HUES64 (cell line): ENCODE measurements around the gene KDM4B.

Source experiments
- H3K27ac ChIP-seq: 2 replicates; pipeline ENCODE4 v1.7.0; 2013; ENCODE audit warnings: low read depth, low read length, inconsistent platforms
- H3K27me3 ChIP-seq: 2 replicates; pipeline ENCODE4 v1.6.1; 2013; ENCODE audit warnings: mild to moderate bottlenecking, low read length; ENCODE audit not compliant: insufficient read depth
- H3K36me3 ChIP-seq: 2 replicates; pipeline ENCODE4 v1.6.1; 2013; ENCODE audit warnings: mild to moderate bottlenecking, low read length; ENCODE audit not compliant: insufficient read depth
- H3K4me1 ChIP-seq: 2 replicates; pipeline ENCODE4 v1.6.1; 2013; ENCODE audit warnings: mild to moderate bottlenecking, low read length, moderate library complexity; ENCODE audit not compliant: insufficient read depth
- H3K4me3 ChIP-seq: 2 replicates; pipeline ENCODE4 v1.5.1; 2013; ENCODE audit warnings: mild to moderate bottlenecking, low read length, moderate library complexity
- H3K9ac ChIP-seq: 2 replicates; pipeline ENCODE4 v1.6.1; 2013; ENCODE audit warnings: mild to moderate bottlenecking, low read depth, low read length
- H3K9me3 ChIP-seq: 2 replicates; pipeline ENCODE4 v1.6.1; 2013; ENCODE audit warnings: low read depth, low read length; ENCODE audit not compliant: insufficient read depth
- WGBS: fragments of 150-250, 120-280 bp; methylation state at CpG from one replicate; pipeline ENCODE4 v1.1.7; 2013; ENCODE audit warnings: missing lambda C conversion rate; 5-methylcytosine and 5-hydroxymethylcytosine counted together

KDM4B gene

DNA sequence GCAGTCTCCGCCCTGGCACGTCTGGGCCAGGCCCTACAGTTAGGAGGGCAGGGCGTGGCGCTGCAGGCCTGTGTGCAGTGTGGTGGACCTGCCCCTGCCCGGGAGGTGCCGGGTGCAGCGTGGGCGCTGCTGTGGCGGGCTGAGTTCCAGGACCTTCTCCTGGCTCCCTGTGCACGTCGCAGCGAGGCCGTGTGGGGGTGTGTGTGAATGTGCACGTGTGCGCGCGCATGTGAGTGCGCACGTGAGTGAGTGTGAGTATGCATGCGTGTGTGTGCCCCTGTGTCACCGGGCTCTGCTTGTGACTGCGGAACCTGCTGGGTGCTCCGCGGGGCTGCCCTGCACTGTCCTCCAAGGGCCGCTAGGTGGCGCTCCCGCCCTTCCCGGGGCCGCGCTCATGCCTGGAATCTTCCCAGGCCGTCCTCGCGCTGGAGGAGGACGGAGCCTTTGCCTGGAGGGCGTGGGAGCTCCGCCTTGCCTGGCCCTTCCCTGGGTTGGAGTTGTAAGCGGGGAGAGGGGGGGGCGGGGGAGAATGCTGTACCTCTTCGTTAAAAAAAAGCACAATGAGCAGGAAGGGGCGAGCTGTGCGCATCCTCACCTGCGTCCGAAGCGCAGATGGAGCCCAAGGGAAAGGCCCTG lies 79.3 kb downstream of the KDM4B start:
- Histone ChIP-seq H3K4me1 (peaks cover 3% of the 10 kb centered on the region; the same call in 1 of the 2 replicates), H3K27ac (no peak overlapping the region), H3K9ac (peak overlapping the region; percentile 18; the same call in 1 of the 2 replicates)

GRCh38 chr19:5048727-5049553 lies 80.0 kb downstream of the KDM4B start:
- Histone ChIP-seq H3K9ac (peak overlapping the region; percentile 18; the same call in 1 of the 2 replicates), H3K36me3 (peaks cover 11% of the 10 kb centered on the region; the same call in 1 of the 2 replicates), H3K27me3 (no peaks in the 10 kb centered on the region), H3K4me1 (peaks cover 3% of the 10 kb centered on the region; the same call in 1 of the 2 replicates), H3K4me3 (no peak overlapping the region), H3K27ac (0 out of 2 replicates have a peak overlapping the region, but pooled peaks have one; percentile 35), H3K9me3 (no peaks in the 10 kb centered on the region)
- WGBS = 78% methylated on average over 36 of the region's 36 CpGs

More for the DNA sequence above, 79.3 kb downstream of the KDM4B start:
- H3K36me3 ChIP-seq = peaks cover 14% of the 10 kb centered on the region; the same call in 1 of the 2 replicates
- 30% methylated on average over 43 of the region's 44 CpGs for WGBS
- H3K9me3 ChIP-seq = no peaks in the 10 kb centered on the region
- H3K4me3 ChIP-seq = no peak overlapping the region
- H3K27me3 ChIP-seq = no peaks in the 10 kb centered on the region

- no peaks in the 10 kb centered on the region for H3K9me3 ChIP-seq
- WGBS = 92% methylated on average over 9 of the region's 9 CpGs
- no peaks in the 10 kb centered on the region for H3K27me3 ChIP-seq
- peaks cover 3% of the 10 kb centered on the region; the same call in 1 of the 2 replicates for H3K4me1 ChIP-seq
- no peak overlapping the region for H3K9ac ChIP-seq
- peaks cover 11% of the 10 kb centered on the region; the same call in 1 of the 2 replicates for H3K36me3 ChIP-seq
- H3K4me3 ChIP-seq = no peak overlapping the region
- H3K27ac ChIP-seq = no peak overlapping the region
Measured at GRCh38 chr19:5049561-5049960, 80.6 kb downstream of the KDM4B start.

DNA sequence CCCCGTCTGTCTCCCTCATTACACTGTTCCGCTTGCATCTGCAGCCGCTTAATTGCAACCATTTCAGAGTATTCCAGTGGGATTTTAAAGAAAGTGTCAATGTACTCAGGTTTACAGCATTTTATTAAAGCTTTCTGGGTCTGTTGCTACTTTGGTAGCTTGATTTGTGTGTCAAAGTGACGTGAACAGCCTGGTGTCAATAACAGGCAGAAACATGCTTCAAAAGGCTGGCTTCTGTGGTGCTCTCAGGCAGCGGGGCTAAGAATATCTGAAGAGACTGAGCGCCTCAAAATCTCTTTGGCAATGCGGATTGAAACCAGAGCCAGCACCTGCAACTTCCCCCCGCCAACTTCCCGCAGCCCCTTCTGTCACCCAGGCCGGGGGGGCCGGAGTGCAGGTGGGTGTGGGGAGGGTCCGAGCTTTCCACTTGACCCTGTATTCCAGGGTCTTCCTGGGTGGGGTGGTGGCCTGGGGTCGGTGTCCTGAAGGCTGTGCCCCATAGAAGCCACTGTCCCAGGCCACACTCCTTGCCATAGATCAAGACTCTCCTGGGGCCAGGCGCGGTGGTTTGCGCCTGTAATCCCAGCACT lies 81.2 kb downstream of the KDM4B start:
- Histone ChIP-seq H3K4me1 (peaks cover 3% of the 10 kb centered on the region; the same call in 1 of the 2 replicates), H3K9me3 (no peaks in the 10 kb centered on the region), H3K4me3 (no peak overlapping the region), H3K27me3 (no peaks in the 10 kb centered on the region), H3K9ac (no peak overlapping the region), H3K36me3 (peaks cover 11% of the 10 kb centered on the region; the same call in 1 of the 2 replicates), H3K27ac (no peak overlapping the region)
- WGBS = 95% methylated on average over 16 of the region's 16 CpGs

GRCh38 chr19:5050905-5051304 lies 82.0 kb downstream of the KDM4B start:
- no peak overlapping the region for H3K9ac ChIP-seq
- H3K4me1 ChIP-seq = peaks cover 3% of the 10 kb centered on the region; the same call in 1 of the 2 replicates
- WGBS = 95% methylated on average over 16 of the region's 16 CpGs
- H3K9me3 ChIP-seq = no peaks in the 10 kb centered on the region
- H3K27me3 ChIP-seq = no peaks in the 10 kb centered on the region
- H3K36me3 ChIP-seq = peaks cover 11% of the 10 kb centered on the region; the same call in 1 of the 2 replicates
- H3K27ac ChIP-seq = no peak overlapping the region
- H3K4me3 ChIP-seq = no peak overlapping the region

- H3K36me3 ChIP-seq = peaks cover 11% of the 10 kb centered on the region; the same call in 1 of the 2 replicates
- WGBS = 96% methylated on average over 16 of the region's 16 CpGs
Measured at GRCh38 chr19:5051619-5052018, 82.7 kb downstream of the KDM4B start.

GRCh38 chr19:5052515-5052914 lies 83.6 kb downstream of the KDM4B start:
- H3K4me1 ChIP-seq = peaks cover 3% of the 10 kb centered on the region; the same call in 1 of the 2 replicates
- 89% methylated on average over 13 of the region's 13 CpGs for WGBS
- H3K27ac ChIP-seq = no peak overlapping the region
- H3K9ac ChIP-seq = no peak overlapping the region
- no peak overlapping the region for H3K4me3 ChIP-seq
- peaks cover 10% of the 10 kb centered on the region; the same call in 1 of the 2 replicates for H3K36me3 ChIP-seq
- H3K9me3 ChIP-seq = no peaks in the 10 kb centered on the region
- H3K27me3 ChIP-seq = no peaks in the 10 kb centered on the region

More at GRCh38 chr19:5051619-5052018, 82.7 kb downstream of the KDM4B start:
- Histone ChIP-seq H3K9me3 (no peaks in the 10 kb centered on the region), H3K27ac (no peak overlapping the region), H3K27me3 (no peaks in the 10 kb centered on the region), H3K4me1 (peaks cover 3% of the 10 kb centered on the region; the same call in 1 of the 2 replicates), H3K4me3 (no peak overlapping the region), H3K9ac (no peak overlapping the region)

- Histone ChIP-seq H3K9ac (no peak overlapping the region), H3K4me1 (peaks cover 3% of the 10 kb centered on the region; the same call in 1 of the 2 replicates), H3K36me3 (peaks cover 12% of the 10 kb centered on the region; the same call in 1 of the 2 replicates), H3K27ac (no peak overlapping the region), H3K9me3 (no peaks in the 10 kb centered on the region), H3K4me3 (no peak overlapping the region), H3K27me3 (no peaks in the 10 kb centered on the region)
- WGBS = 95% methylated on average over 16 of the region's 16 CpGs
Measured at GRCh38 chr19:5052945-5053485, 84.1 kb downstream of the KDM4B start.

DNA sequence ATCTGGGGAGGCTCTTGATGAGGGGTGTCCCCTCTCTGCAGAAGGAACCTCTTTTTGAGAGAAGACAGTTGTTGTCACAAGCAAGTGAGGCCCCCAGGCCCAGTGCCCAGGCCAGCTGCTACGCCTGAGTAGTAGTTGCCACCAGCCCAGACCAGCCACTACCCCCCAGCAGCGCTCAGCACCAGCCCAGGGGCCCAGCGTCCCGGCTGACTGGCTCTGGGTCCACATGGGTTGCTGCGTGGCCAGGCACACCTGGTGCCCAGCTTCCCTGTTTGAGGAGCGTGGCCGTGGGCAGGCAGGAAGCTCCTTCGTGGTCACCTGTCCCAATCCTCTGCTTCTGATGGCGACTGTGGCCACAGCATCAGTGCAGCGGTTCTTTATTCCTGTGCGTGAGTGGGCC lies 84.7 kb downstream of the KDM4B start:
- Histone ChIP-seq H3K27me3 (no peaks in the 10 kb centered on the region), H3K27ac (no peak overlapping the region), H3K36me3 (peaks cover 12% of the 10 kb centered on the region; the same call in 1 of the 2 replicates), H3K4me3 (no peak overlapping the region), H3K9me3 (no peaks in the 10 kb centered on the region), H3K9ac (no peak overlapping the region), H3K4me1 (peaks cover under 1% of the 10 kb centered on the region; the same call in 1 of the 2 replicates)
- WGBS = 93% methylated on average over 11 of the region's 11 CpGs

GRCh38 chr19:5054551-5055456 lies 85.9 kb downstream of the KDM4B start:
- Histone ChIP-seq H3K4me1 (no peaks in the 10 kb centered on the region), H3K36me3 (peaks cover 11% of the 10 kb centered on the region; the same call in 1 of the 2 replicates), H3K4me3 (no peak overlapping the region), H3K9me3 (no peaks in the 10 kb centered on the region), H3K27me3 (no peaks in the 10 kb centered on the region), H3K9ac (no peak overlapping the region), H3K27ac (no peak overlapping the region)
- 96% methylated on average over 35 of the region's 35 CpGs for WGBS
